Cerebellar cortex (tissue), 1 donor: ENCODE data around the gene CTAGE1.
A peak's percentile ranks its signal among the peaks of the same experiment; 100 is the strongest.
"Not testable (repeated sequence)": the region's sequence is repeated elsewhere in the genome, so short reads cannot be mapped to it uniquely, and the experiment has no call there.

Source experiments
- DNase-seq: peaks from one replicate; pipeline ENCODE4 v3.0.0-alpha.2; 2015; ENCODE audit warnings: low spot score

Gene CTAGE1, protein sequence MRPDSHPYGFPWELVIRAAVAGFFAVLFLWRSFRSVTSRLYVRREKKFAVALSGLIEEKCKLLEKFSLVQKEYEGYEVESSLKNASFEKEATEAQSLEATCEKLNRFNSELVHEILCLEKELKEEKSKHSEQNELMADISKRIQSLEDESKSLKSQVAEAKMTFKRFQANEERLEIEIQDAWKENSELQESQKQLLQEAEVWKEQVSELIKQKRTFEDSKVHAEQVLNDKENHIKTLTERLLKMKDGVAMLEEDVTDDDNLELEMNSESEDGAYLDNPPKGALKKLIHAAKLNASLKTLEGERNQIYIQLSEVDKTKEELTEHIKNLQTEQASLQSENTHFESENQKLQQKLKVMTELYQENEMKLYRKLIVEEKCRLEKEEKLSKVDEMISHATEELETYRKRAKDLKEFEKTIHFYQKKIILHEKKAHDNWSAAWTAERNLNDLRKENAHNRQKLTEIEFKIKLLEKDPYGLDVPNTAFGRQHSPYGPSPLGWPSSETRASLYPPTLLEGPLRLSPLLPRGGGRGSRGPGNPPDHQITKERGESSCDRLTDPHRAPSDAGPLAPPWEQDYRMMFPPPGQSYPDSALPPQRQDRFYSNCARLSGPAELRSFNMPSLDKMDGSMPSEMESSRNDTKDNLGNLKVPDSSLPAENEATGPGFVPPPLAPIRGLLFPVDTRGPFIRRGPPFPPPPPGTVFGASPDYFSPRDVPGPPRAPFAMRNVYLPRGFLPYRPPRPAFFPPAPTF

DNA sequence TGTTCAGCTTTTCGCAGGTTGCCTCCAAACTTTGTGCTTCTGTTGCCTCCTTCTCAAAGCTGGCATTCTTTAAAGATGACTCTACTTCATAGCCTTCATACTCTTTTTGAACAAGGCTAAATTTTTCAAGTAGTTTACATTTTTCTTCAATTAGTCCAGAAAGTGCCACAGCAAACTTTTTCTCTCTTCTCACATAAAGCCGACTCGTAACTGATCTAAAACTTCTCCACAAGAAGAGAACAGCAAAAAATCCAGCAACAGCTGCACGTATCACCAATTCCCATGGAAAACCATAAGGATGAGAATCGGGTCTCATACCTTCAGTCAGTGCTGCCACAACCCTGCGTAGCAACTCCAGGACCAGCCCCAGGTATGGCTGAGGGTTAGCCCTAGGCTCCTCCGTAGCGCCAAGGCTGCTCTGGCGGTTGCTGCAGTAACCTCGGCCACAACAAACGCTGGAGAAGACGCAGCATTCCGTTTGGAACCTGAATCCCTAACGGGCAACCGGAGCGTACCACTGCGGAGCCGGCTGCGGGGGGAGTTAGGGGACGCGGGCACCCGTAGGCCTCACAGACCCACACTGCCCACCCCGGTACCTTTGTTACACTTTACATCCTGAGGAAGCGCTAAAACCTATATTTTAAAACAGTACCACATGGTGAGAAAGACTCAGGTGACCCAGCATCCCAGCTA, at the start of gene CTAGE1:
Gene CTAGE1 (minus strand): TSS at position 420 of the 693 bp plus-strand sequence. CDS start 104 bp downstream, at position 316.
- no peak for DNase-seq

DNA sequence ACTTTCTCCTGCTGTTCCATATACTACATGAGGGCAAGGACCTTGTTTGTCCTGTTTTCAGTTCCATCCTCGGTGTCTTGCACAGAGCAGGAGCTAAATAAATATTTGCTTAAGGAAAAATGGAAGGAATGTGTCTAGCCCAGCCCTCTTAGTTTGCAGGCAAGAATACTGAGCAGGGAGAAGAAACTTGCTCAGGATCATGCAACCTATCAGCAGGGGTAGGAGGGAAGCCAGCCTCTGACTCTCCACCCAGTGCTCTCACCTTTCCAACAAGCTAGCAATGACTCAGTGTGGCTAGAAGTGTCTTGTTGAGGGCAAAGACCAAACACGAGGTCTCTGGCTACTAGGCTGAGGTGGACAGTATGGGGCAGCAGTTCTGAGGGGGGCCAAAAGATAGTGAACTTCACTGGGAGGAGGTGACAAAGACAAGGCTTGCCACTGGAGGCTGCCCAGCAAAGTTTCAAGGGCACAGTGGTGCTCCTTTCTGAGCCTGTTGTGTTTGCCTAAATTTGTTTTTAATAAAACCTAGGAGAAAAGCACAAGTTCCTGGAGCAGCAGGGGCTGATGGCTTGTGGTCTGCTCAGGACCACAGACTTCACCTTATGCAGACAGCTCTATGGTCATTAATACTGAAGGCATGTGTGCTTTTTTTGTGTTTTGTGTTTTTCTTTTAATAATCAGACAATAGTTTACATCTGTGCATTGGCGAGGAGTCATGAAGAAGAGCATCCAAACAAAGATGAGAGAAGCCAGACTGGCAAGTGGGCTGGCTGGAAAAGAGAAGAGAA, 49.1 kb upstream of the CTAGE1 start:
- DNase-seq, result no peak

DNA sequence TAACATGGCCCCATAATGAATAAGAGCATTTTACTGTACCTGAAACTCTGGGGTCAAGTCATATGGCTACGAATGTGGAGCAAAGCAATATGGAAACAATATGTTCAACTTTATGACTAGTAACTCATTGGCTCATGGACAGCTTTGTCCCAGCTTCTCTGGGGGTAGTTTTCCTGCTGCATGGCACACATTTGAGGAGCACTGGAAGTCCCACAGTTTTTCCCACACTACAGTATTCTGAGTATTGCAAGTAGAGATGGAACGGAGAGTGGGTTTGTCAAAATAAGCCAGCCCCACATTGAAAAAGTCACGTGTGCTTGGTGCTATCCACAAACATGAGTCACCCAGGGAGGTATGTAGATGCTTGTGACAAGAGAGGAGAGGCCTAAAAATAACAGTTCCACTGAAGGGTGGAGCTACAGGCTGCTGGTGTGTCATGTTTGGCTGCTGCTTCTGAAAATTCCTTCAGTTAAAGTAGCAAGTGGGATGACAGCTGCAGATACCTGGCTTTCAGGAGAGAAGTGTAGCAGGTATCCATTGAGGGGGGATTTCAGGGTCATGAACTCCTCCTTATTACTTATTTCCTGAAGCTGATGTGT, 48.2 kb upstream of the CTAGE1 start:
- no peak for DNase-seq

DNA sequence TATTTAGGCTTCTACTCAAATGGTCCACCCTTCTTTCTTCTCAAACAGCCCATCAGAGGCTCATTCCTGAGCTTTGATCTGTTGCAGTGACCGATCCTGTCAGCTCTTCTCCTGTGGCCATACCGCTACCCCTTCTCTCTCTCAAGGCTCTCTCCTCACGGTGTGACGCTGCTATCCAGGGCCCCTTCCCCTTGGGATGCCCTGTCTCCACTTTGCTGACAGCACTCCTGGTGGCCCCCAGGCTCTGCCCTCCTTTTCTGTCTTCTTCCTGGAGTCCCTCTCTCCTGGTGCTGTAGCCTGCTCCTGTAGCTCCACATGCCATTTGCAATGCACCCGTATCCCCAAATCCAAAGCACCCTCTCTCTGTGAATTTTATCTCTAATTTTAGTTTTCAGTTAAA, 45.4 kb upstream of the CTAGE1 start:
- no peak for DNase-seq

DNA sequence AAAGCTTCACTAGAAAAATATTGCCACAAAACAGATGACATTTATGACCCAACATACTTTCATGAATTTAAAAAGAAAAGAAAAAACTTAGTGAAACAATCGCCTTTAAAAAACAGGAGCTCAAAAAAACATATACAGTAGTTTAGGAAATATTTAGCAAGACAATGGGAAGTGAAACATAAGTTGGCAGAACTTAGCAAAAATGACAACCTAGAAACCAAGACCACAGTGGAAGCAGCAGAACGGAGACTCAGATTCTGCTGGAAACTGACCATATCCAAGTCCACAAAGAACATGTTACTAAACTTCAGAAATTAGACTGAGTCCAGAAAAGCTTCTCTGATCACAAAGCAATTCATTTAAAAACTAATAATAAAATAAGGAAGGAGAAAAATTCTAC, 41.8 kb upstream of the CTAGE1 start:
- DNase-seq, result no peak

DNA sequence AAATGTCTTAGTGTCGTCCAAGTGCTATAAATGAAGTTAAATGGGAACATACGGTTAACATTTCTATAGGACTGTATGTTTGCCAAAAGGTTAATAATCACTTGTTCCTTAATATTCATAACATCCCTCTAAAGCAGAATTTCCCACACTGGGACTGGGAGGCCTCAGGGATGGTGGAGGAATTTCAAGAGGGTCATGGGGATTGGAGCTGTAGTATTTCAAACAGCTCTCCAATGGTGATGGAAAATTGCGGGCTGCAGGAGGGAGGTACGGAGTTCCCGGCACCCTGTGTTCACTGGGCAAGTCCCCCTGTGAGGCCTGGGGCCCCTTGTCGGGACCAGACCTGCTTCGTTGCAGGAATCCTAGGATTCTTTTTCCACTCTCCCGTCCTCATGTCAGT, 39.8 kb upstream of the CTAGE1 start:
- no peak for DNase-seq

DNA sequence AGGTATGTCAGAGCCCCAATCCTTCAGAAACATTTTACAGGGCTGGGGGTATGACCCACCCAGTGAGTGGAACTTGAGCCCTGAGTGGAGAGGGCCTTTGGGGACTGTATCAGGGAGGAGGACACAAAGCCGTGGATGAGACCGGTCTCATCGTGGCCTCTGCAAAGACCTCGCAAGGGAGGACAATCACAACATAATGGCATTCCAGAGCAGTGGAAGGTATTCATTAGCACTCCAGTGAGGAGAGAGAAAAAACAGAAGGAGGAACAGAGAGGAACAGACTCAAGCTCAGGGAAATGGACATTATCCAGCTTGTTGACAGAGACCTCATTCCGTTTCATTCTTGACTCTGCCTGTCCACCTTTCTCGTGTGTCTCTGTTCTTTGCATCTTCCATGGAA, 38.8 kb upstream of the CTAGE1 start:
- no peak for DNase-seq

DNA sequence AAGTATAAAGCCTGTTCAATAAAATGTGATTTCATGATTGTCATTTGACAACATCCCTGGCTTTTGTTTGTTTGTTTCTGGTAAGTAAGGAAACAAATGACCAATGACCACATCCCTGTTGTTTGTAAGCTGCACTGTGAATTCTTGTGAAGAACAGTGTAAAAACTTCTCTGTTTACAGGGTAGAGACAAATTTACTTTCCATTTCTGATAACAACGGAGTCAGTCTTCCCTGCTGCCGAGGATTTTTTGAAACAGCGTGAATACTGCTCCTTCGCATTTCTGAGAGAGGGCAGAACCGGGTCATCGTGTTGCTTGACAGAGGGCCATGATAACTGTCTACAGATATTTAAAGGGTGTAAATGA, 38.4 kb upstream of the CTAGE1 start:
- no peak for DNase-seq

DNA sequence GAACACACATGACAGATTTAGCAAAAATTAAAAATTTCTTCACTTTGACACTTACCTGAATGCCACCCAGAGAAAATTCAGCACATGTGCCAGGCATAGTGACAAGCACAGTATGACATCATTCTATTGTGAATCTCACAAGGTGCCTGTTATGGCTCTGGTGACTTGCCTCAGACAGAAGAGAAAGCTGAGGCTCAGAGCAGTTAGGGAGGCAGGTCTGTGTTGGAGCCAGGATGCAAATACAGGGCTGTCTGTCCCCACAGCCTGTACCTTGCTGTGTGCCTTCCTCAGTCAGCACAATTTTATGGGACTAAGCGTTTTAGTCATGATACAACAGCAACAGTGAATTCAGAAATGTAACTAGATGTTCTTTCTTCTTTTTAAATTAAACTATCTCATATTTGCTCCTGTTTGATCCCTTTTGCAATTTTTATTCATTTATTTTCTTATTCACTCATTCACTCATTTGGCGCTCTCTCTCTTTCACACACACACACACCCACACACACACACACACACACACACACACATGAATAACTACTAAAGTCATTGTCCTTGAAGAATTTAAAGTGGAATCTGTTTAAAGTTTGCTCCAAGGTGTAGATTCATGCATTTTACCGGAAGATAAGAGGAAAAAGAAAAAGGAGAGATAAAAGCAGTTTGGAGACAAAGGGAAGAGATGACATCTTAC, 37.9 kb upstream of the CTAGE1 start:
- DNase-seq, result no peak

DNA sequence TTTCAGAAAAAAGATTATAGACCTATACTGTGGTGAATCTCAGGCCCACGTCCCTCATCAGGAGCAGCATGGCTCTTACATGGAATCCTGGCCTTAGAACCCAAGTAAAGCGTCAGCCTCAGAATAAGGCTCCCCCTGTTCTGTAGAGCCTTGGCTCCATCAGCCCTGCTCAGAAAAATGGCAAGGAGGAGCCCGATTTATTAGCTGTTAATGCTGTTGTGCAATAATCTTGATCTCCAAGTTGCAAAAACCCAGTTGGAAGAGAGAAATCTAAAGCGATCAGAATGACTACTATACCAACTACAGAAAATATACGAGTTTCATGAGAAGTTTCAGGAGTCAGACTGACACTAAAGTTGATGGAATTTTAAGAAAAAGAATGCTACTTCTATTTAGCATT, 35.6 kb upstream of the CTAGE1 start:
- no peak for DNase-seq

DNA sequence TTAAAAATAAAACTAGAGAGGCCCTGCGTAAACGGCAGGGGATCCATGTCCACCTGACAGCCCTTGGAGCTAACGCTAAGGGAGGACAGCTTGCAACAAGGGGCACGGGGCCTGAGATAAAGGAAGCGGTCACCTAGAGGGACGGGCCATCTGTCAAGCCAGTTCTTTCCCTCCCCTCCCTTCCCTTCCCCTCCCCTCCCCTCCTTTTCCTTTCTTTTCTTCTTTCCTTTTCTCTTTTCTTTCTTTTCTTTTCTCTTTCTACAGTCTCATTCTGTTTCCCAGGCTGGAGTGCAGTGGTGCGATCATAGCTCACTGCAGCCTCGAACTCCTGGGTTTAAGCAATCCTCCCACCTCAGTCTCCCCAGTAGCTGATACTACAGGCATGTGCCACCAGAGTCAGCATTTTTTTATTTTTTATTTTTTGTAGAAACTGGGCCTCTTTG, 34.5 kb upstream of the CTAGE1 start:
- no peak for DNase-seq

DNA sequence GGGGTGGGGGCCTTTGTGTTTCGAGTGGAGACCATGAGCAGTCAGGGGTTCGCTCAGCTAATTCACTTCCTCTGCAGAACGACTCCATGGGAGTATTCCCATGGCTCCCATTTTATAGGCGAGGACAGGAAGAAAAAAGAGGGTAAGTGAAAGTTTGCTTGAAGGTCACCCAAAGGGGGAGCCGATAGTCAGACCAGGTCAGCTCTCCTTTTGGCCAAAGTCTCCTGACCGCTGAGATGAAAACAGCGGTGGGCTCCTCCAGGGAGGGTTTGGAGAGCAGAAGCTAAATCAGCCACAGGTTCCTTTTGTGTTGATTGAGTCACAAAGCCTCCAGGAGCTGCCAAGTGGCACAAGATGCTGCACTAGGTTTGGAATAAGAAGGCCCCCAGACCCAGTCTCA, 34.1 kb upstream of the CTAGE1 start:
- peak; percentile 2 for DNase-seq

DNA sequence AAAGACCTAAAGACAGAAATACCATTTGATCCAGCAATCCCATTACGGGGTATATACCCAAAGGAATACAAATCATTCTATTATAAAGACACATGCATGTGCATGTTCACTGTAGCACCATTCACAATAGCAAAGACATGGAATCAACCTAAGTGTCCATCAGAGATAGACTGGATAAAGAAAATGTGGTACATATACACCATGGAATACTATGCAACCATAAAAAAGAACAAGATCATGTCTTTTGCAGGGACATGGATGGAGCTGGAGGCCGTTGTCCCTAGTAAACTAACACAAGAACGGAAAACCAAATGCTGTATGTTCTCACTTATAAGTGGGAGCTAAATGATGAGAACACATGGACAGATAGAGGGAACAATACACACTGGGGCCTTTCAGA, 33.1 kb upstream of the CTAGE1 start:
- not testable (repeated sequence) for DNase-seq

DNA sequence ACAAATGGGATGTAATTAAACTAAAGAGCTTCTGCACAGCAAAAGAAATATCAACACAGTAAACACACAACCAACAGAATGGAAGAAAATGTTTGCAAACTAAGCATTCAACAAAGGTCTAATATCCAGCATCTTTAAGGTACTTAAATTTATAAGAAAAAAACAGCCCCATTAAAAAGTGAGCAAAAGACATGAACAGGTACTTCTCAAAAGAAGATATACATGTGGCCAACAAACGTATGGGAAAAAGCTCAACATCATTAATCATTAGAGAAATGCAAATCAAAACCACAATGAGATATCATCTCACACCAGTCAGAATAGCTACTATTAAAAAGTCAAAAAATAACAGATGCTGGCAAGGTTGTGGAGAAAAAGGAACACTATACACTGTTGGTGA, 32.6 kb upstream of the CTAGE1 start:
- DNase-seq, result not testable (repeated sequence)

DNA sequence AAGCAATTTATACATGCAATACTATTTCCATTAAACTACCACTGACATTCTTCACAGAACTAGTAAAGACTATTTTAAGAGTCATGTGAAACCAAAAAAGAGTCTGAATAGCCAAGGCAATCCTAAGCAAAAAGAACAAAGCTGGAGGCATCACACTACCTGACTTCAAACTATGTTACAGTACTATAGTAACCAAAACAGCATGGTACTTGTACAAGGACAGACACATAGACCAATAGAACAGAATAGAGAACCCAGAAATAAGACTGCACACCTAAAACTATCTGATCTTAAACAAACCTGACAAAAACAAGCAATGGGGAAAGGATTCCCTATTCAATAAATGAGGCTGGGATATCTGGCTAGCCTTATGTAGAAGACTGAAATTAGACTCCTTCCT, 32.0 kb upstream of the CTAGE1 start:
- DNase-seq, result not testable (repeated sequence)

DNA sequence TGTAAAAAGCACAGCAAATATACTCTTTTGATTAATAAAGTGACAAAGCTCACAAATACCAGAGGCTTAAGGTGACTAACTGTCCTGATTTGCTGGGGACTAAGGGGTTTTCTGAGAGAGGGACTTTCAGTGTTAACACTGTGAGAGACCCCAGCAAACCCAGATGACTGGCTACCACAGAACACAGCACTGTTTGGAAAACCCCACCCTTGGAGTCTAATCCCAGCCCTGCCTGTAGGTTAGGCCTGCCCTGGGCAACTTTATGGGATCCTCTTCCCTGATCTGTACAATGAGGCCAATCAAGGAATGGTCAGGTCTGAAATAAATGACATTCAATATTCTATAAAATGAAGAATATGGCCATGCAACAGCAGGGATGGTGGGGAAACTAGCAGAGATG, 30.5 kb upstream of the CTAGE1 start:
- DNase-seq, result no peak

DNA sequence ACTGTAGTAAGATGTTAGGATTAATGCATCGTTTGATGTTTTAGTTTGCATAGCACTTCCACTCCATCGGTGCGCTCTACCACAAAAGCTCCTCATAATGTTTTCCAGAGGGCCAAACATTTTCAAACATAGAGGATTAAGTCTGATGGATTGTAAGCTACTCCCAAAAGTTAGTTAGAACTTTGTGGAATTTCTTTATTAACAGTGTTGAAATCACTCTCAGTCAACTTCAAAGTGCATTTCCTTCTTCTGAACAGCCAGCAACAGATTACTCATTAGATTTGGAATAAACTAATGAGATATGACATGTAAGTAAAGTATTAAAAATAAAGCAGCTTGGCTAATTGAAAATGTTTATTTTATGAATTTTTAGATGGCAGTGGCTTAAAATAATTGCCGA, 30.1 kb upstream of the CTAGE1 start:
- DNase-seq, result no peak

DNA sequence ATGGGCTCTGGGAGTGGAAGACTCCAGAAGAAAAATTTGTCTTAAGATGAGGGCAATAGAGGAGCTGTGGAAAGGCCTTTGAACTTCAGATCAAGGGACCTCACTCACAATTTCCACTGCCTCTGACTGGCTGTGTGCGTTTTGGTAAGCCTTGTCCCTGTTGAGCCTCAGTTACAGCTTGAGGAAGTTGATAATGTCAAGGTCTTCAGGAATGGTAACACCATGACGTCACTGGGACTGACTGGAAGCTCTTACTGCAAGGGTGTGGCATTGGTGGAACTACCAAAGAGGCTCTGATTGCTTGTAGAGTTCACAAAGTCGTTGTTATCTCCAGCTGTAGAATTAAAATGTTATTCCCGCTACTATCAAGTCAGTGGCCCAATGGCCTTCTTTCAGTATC, 29.2 kb upstream of the CTAGE1 start:
- DNase-seq, result no peak

DNA sequence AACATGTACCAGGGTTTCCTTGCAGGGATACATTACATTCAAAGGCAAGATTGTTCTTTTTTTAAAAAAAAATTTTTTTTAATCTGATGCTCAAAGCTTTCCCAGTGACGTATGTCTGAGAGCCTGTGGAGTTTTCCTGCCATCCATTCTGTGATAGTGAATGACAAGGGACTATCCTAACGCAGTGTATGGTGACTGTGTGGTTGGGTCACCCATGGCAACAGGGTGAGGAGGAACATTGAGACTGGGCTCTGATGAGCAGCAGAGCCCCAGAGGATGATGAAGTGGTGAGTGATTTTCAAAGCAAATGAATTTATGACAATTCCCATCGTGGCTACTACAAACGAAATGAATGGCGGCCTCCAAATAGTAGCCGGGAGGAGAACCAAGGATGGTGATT, 28.6 kb upstream of the CTAGE1 start:
- no peak for DNase-seq

DNA sequence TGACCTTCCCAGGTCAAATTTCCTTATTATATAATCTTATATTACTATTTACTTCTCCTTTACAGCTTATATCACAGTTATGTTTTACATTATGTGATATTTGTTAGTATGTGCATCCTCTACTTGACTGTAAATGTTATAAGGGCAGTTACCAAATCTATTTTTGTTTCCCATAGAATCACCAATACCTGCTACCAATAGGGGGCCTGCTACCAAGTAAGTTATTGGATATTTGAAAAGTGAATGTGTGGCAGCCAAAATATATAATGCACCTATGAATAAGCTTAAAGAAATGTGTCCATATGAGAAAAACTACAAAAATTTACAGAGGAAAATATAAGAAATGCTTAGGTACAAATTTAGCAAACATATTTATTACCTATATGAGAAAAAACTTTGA, 23.9 kb upstream of the CTAGE1 start:
- no peak for DNase-seq

DNA sequence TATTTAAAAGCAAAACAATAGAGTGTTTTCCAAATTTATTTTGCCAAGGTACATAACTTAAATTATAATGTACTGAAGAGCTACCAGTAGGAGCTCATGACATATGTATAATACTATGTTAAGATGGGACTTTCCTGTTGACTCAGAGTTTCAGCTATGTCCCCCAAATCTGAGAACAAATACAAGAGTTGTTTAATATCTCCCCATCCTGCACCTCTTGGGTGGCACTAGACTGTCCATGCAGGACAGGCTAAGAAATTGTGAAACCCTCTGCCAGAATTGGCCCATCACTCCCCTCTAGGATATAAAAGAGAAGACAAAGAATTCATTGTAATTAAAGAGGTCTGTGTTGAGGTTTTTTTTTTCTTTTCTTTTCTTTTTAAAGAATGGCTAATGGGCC, 21.7 kb upstream of the CTAGE1 start:
- no peak for DNase-seq
